ENCODE data around the gene CTIF.

- TF ChIP-seq TAF1 (IDR thresholded peaks at IDR 0.05; ENCODE audit: low read depth) (no peak), YY1 (IDR thresholded peaks at IDR 0.05; ENCODE audit: low read depth) (no peak), EP300 (IDR thresholded peaks at IDR 0.05; ENCODE audit: borderline replicate concordance) (no peak), NFIC (IDR thresholded peaks at IDR 0.05) (no peak), REST (IDR thresholded peaks at IDR 0.05; ENCODE audit: low read depth) (no peak), TCF12 (IDR thresholded peaks at IDR 0.05; ENCODE audit: low read depth) (no peak), RAD21 (IDR thresholded peaks at IDR 0.05; ENCODE audit: low read depth) (no peak), CEBPB (IDR thresholded peaks at IDR 0.05) (no peak), FOXM1 (IDR thresholded peaks at IDR 0.05; ENCODE audit: borderline replicate concordance, low read depth) (no peak), CREB1 (IDR thresholded peaks at IDR 0.05; ENCODE audit: low read depth) (no peak), ZBTB7A (IDR thresholded peaks at IDR 0.05; ENCODE audit: low read depth) (no peak), USF1 (IDR thresholded peaks at IDR 0.05) (no peak), EGR1 (IDR thresholded peaks at IDR 0.05) (no peak)
- TF ChIP-seq, protein P1, sequence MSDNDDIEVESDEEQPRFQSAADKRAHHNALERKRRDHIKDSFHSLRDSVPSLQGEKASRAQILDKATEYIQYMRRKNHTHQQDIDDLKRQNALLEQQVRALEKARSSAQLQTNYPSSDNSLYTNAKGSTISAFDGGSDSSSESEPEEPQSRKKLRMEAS (IDR thresholded peaks at IDR 0.05): no peak
These were observed 358.2 kb downstream of the CTIF start for GRCh38 chr18:48896875-48897511.
